ENCODE results near the gene TENT5C.

The TENT5C gene

DNA sequence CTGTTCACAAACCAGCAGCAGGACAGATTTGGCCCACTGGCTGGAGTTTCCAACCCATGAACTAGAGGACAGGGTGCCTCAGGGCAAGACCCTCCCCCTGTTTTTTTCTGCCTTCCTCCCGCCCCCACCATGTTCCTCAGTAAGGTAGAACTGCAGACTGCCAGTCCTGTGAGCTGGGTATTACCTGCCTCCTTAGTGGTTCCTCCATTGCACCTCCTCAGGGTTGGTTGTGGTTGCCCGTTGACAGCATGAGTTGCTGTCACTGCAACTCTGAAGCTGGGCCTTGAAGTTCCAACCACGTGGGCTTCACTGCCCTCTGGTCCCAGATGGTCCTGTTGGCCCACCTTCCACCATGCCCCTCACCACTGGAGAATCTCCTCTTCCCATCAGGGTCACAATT is 28.8 kb downstream of the TENT5C start:
- no peak for DNase-seq (ENCODE audit: low read depth, low spot score)

DNA sequence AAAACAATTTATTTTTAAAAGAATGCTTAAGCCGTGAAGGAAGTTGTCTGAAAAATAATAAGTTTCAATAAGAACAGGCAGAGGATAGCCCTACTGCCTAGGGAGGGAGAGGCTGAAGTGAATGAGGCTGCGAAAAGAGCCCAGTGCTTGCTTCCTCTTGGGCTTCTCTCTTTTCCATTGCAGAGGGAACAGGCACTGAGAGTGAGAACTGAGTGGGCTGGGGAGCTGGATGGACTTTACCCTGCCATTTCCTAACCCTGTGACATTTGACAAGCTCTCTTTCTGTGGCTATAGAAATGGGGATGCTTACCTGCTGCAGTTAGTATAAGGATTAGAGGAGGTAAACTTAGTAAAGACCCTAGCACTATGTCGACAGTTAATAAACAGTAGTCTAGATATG is 30.0 kb downstream of the TENT5C start:
- DNase-seq (ENCODE audit: low read depth, low spot score), result no peak

DNA sequence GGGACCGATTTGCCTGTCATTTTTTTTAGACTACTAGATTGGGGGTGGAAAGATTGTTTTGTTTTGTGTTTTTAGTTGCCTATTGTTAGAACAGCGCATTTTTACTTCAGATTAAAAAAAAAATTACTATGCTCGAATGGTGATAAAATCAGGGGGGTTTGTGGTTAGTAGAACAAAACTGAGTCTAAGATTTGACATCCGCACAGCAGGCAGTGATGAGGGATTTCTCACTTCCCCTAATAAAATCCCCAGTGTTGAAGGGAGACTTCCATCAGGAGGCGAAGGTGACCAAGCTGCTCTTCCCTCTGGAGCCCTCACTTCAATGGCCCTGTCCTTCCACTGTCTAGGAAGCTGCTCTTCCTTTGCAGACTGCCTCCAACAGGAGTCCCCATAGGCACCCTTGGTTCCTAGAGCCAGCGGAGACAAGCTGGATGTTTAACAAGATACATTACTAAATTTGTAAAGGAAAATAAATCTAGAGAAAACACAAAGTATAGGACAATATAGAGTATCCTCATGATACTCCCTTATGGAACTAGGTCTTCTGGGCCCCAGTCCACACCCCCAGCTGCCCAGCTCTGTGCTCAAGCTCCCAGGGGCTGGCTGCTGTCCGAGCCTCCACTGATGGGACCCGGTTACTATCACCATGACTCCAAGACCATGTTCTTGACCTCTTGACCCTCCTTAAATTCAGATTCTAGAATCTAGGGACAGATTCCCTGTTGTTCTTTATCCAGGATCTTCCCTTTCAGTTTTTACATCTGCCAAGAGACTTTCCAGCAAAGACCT is 31.0 kb downstream of the TENT5C start:
- no peak for DNase-seq (ENCODE audit: low read depth, low spot score)

DNA sequence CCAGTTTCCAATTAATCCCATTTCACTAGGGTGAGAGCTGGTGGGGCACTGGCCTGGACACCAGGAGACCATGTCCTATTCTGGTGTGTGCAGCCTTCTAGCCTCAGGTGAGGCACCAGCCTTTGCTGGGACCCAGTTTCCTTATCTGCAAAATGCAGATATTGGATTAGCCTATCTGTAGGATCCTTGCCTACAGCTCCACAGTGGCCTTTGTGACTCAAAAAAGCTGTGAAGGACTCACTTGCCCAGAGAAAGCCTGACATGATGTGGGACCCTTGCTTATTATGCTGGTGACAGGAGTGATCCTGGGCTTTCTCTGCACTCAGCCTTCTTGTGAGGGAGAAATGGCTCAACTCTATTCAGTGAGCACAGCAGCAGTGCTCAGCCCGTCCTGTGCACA is 32.3 kb downstream of the TENT5C start:
- DNase-seq (ENCODE audit: low read depth, low spot score), result no peak

DNA sequence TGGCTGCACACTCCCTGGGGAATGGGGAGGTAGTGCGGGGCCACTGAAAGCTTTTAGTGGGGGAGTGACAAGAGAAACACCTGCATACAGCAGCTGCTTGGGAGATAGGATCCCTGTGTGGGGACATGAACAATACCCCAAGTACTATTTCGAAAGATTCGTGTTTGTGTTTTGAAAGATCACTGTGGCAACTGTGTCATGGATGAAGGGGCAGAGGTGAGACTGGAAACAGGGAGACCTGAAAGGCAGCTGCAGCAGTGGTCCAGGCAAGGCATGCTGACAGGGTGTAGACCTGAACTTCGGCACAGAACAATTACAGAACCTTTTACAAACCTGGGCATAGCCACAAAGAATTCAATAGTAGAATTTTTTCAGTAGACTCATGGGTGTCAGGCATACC is 32.9 kb downstream of the TENT5C start:
- no peak for DNase-seq (ENCODE audit: low read depth, low spot score)

DNA sequence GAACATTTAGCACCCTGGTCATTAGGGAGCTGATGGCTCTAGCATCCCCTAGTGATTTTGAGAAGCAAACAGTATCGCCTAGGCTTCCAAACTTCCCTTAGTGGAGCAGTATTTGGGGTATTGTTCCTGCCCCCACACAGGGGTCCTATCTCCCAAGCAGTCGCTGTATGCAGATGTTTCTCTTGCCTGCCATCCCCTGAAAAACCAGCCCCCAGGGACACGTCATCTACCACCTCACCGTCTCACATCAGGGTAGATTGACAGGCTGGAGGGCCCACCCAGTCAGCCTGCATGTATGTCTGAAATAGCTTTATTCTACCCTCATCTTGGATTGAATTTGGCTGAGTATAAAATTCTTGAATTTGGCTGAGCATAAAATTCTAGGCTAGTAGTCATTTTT is 33.9 kb downstream of the TENT5C start:
- DNase-seq (ENCODE audit: low read depth, low spot score), result no peak

DNA sequence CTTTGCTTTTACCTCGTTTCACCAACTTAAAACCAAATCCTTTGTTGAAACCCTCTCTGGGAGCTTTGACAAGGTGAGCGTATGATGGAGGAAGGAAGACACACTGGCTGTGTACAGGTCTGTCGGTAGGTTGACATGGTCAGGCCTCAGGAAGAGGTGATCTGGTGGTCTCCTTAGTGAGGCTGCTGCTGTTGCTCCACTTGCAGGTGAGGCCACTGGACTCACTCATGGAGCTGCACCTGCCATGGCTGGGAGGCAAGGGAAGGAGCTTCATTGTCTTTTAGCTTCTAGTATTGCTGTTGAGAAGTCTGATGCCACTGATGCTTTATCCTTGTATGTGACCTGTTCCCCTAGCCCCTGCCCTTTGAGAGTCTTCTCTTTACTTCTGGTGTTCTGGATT is 35.7 kb downstream of the TENT5C start:
- DNase-seq (ENCODE audit: low read depth, low spot score), result no peak

DNA sequence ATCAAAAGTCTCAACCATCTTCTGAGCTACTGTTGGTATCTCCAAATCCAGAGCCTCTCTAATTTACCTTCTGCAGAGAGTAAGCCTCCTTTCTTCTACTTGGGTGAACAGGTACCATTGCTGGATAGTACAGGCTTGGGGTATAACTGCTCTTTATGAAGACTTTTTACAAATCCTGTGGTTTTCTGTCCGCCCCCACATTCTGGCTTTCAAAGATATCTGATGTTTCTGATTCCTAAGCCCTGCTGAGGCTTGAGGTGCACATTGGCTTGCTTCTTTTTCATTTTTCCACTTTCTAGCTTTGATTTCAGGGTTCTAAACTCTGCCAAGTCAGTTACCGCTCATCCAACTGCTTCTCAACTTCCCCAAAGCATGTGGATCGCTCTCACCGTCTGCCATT is 37.1 kb downstream of the TENT5C start:
- DNase-seq (ENCODE audit: low read depth, low spot score), result no peak

DNA sequence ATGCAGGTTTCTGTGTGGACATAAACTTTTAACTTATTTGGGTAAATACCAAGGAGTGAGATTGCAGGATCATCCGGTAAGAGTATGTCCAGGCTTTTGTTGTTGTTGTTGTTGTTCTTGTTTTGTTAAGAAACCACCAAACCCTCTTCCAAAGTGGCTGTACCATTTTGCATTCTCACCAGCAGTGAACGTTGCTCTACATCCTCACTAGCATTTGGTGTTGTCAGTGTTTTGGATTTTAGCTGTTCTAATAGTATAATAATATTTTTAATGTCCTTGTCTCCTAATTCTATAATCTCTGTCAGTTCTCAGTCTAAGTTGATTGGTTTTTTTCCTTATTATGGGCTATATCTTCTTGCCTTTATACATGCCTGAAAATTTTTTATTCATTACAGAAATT is 37.8 kb downstream of the TENT5C start:
- DNase-seq (ENCODE audit: low read depth, low spot score), result no peak

DNA sequence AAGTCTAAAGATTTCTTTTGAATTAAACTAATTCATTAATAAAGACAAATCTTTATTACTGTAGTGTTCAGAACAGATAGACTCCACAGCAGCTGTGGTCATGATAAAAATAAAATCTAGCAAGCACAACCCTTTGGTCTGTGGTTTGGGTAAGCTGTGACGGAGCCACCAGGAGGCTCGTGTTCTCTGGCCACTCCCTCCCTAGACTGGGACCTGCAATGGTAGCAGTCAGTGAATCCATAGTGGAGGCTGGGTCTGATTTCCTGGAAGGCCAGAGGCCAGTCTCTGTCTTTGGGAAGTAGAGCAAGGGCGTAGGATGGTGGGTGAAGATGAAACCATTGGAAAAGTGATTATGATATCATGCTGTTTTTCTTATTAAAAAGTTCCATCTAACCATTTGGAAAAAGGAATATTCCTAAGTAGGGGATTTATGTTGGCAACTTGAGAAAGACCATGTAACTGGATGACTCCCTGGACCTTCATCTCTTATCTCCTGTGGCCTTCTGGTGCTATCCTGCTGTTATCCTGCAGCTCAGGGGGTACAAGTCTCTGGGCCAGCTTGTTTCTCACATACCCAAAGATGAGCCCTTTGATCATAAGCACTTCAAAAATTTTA is 39.0 kb downstream of the TENT5C start:
- DNase-seq (ENCODE audit: low read depth, low spot score), result no peak

DNA sequence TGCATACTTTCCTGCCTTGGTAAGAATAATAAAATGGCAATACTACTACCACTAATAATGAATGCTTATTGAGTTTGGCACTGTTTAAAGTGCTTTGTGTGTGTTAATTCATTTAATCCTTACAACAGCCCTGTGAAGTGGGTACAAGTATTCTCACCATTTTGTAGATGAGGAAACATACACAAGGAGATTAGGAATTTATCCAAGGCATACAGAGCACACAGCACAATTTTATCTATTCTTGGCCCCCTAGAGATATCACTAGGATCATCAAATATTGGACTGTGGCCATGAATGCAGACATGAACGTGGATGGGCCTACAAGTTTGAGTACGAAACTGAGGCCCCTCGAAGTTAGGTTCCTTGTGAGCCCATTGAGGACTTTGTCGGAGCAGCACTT is 39.5 kb downstream of the TENT5C start:
- no peak for DNase-seq (ENCODE audit: low read depth, low spot score)

DNA sequence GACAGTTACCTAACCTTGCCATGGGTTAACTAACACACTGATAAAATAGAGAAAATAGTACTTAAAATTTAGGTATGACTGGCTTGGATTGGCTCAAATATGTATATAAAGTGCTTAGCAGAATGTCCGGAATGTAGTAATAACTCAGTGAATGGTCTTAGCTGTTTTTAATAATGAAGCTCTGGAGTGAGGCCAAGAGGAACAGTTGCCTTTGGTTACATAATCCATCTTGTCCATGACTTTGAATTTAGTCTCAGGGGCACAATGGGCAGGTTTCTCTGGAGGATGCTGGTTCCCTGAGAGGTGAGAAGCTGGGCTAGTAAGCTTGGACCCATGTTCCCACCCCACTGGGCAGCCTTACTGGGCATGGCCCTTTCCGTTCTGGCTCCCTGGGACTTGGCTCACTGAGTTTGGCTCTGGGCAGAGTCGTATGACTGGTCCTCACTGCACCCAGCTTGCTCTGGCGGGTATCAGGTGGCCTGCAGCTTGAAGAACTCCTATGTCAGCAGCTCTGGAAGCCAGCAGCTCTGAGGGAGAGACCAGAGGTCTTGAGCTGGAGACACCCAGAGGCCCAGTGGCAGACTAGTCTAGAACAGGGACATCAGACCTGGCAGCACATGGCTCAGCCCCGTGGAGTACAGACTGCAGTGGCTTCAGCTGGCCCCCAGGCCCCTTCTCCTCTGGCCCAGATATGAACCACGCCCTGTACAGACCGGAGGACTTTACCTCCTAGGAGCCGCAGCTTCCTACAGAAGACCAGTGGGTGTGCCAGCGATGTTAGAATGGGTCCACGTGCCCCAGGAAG is 40.4 kb downstream of the TENT5C start:
- no peak for DNase-seq (ENCODE audit: low read depth, low spot score)

DNA sequence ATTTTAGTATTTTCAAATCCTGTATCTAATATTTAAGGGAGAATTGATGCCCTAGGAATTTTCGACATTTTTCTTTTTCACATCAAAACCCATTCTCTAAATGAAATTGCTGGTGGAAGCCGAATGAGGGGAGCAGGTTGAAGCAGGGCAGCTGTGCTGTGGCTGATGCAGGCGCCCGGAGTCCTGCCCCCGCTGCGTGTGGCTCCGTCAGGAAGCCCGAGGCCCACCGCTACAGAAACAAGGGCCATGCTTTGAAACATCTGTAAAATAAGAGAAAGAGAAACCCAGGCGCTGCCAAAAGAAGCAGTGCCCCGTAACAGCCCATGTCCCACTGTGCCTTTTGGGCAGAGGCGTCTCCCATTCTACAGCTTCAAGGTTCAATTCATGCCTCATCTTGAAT is 41.1 kb downstream of the TENT5C start:
- DNase-seq (ENCODE audit: low read depth, low spot score), result no peak

DNA sequence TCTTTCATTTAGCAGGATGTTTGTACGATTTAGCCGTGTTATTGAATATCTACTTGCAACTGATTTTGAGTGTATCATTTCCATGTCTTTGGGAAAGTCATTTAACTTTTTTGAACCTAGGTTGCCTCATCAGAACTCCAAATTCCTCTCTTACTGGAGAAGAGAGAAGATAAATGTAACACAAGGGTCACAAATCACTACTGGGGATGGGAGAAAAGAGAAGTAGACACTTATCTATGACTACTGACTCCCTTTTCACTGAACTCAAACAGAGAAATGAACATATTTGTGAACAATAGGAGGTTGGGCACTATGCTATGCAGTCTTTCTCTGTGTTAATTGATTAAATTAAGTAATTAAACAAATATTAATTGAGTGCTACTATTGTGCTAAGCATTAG is 42.2 kb downstream of the TENT5C start:
- DNase-seq (ENCODE audit: low read depth, low spot score), result no peak

DNA sequence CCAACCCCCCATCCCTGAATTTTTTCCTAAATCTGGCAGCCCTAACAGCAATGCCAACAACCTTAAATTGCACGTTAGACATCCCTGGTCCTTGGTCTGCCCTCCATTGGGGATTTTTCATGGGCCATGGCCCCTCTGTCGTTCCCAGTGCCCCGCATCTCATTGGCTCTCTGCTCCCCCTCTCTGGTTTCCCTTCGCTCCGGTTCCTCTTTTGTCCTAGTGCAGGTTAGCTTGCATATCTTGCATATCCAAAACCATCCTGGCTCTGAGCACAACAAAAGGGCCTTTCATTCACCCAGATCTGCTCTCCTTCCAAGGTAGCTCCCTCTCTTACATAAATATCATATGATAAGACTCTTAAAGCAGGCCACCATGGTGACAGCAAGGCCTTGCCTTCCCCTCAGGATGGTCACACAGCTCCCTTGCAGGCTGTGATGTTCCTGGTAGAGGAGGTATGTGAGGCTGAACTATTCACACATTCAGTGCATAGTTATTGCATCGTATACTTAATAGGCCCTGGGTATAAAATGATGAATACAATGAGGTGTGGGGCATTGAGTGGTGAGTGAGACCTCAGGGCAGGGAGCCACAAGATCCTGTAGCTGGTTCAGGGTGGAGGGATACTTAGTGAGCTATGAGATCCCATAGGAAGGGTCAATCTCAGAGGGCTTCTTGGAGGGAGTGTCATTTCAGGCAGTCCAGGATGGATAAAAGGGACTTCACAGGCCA is 45.2 kb downstream of the TENT5C start:
- DNase-seq (ENCODE audit: low read depth, low spot score), result no peak

DNA sequence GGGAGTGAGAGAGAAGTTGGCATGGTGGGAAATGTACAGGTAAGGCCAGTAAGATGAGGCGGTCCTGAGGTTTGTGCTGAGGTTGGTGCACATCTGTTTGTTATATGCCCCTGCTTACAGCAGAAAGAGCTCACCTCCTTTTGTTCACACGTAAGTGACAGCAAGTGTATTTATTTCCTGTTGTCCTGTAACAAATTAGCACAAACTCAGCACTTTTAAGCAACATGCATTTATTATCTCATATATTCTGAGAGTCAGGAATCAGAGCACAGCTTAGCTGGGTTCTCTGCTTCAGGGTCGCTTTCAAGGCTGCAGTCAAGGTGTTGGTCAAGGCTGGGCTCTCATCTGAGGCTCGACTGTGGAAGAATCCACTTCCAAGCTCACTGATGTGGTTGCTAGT is 45.8 kb downstream of the TENT5C start:
- no peak for DNase-seq (ENCODE audit: low read depth, low spot score)

DNA sequence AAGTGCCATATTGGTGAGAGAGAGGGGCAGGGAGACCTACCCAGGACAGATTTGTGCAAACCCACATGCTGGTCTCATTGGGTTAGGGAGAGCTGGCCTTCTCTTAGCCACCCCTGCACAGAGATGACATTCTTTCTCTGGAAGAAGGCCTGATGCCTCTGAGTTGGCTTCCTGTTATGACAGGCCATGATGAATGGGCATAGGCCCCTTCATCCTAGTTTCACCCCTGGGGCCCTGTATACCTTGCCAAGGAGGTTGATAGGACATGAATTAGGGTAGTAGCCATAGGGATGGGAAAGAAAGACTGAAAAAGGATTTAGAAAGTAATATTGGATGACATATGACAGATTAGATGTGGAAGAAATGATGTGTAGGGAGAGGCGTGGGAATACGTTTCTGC is 46.6 kb downstream of the TENT5C start:
- DNase-seq (ENCODE audit: low read depth, low spot score), result no peak

DNA sequence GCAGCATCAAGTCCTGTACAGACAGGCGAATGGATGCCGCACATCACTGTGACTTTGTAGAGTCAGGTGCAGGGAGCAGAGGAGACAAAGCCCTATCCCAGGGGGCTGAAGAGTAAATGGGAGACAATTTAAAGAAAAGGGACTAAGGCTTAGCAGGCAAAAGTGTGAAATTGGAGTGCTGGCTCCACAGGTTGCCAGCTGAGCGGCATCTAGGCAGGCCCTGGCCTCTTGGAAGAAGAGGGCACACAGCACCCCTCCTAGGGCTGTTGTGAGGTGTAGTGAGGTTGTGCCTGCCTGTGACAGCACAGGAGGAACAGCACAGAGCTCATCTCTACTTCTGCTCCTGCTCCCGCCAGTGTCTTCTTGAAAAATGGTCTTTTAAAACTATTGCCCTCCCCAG is 47.3 kb downstream of the TENT5C start:
- DNase-seq (ENCODE audit: low read depth, low spot score), result no peak

DNA sequence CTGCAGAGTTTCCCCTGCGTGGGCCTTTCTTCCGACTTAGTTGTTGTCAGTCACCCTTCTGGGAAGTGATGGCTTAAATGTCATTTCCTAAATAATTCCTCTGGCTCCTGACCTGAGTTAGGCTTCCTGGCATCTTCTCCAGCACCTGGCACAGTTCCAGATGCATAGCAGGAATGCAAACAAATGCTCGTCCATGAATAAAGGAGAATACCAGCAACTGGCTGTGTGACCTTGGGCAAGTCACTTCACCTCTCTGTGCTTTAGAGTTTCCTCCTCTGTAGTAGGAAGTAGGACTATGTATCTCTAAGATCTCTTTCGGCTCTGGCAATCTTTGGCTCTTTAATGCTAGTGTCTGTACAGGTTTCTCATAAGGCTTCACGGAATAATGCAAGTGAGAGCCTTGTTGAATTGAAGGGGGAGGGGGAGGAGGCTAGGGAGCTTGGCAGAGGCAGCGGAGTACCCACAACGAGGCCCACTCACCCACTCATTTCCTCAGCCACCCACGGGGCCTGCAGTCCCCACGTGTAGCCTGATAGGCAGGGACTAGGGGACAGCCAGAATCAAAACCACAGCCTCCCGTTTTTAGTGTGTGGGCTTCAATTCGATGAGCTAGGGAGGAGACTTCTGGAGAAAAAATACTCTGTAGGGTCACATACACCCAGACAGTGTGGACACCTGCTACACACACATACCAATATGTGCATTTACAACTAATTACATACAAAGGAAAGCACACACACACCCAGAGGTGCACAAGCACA is 48.1 kb downstream of the TENT5C start:
- no peak for DNase-seq (ENCODE audit: low read depth, low spot score)

DNA sequence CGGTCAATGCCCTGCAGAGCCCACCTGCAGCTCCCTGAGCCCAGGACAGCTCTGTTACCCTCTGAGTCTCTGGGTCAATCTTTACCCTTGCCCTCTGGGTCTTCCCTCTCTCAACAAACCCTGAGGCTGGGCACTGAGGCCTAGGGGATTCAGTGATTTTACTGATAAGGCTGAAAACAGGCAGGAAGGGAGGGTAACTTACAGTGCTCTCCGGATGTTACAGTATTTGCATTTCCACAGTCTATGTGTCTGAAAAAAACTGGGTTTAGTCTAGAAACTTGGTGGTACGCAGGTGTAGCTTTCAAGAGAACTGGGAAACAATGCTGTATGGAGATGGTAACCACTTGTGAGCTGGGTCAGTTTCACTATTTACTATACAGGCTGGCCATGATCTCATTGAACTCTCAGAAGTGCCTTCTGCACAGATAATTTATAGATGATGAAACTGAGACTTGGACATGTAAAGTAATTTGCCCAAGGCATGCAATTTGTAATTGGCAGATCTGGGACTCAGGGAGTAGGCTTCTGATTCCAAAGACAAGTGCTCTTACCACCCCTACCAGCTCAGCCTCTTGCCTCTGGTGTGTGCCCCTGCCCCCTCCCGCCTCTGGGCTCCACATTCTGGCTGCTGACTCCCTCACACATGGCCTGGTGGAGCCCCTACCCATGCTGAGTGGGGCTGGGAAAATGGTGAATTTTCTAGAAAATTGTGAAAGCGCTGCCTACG is 48.8 kb downstream of the TENT5C start:
- DNase-seq (ENCODE audit: low read depth, low spot score), result no peak

DNA sequence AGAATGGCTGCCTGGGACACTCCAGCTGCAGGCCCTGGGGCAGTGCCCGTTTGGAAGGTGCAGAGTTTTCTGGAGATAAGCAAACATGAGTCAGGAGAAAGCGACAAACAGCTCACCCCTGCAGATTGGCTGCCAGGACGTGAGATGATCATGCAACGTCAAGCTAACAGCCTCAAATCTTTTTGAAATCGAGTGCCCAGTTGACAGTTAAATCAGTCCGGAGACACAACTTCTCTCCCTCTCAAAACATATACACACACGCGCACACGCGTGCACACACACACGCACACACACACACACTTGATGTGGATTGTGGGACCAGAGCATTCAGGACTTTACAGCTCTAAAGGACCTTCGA is 49.4 kb downstream of the TENT5C start:
- no peak for DNase-seq (ENCODE audit: low read depth, low spot score)

Data from activated CD4-positive, CD25-positive, alpha-beta regulatory T cell treated with anti-CD3 and anti-CD28 coated beads, Interleukin-2, amount 50 U/mL, for 16 hours (primary cell).